ENCODE results near the gene SLCO2A1.

The SLCO2A1 gene

DNA sequence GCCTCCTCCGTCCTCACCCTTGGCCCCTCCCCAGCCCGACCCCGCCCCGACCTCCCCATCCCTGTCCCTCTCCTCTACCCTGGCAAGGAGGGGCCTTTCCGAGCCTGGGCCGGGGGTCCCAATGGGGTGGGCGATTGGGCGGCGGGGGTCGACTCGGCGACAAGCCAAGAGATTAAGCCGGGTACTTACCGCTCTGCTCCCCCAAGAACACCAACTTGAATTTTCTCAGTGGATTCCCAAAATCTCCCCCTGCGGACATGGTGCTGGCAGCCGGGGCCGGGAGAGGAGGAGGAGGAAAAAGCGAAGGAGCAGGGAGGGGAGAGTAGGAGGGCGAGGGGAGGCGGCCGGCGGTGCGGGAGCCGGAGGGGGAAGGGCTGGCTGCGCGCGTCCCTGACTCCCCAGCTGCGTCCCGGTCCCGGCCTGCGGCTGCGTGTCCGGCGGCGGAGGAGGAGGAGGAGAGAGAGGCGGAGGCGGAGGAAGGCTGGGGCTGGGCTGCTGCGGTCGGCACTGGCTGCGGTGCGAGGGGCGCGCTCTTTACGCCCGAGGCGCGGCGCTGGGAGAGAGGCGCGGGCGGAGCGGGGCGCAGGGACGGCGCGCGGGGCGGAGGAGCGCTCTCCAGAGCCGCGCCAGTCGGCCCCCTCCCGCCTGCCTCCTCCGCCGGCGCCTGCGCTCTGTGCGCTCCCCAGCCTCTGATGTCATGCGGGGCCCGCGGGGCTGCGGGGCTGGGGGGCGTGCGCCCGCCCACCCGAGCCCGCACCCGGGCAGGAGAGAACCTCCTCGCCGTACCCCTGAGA lies 134.3 kb downstream of the SLCO2A1 start, which contains the start of gene RAB6B:
RAB6B (minus strand) TSS at position 675 of the 794 bp plus-strand sequence; CDS start at position 259, 416 bp downstream.
- no peak for DNase-seq

DNA sequence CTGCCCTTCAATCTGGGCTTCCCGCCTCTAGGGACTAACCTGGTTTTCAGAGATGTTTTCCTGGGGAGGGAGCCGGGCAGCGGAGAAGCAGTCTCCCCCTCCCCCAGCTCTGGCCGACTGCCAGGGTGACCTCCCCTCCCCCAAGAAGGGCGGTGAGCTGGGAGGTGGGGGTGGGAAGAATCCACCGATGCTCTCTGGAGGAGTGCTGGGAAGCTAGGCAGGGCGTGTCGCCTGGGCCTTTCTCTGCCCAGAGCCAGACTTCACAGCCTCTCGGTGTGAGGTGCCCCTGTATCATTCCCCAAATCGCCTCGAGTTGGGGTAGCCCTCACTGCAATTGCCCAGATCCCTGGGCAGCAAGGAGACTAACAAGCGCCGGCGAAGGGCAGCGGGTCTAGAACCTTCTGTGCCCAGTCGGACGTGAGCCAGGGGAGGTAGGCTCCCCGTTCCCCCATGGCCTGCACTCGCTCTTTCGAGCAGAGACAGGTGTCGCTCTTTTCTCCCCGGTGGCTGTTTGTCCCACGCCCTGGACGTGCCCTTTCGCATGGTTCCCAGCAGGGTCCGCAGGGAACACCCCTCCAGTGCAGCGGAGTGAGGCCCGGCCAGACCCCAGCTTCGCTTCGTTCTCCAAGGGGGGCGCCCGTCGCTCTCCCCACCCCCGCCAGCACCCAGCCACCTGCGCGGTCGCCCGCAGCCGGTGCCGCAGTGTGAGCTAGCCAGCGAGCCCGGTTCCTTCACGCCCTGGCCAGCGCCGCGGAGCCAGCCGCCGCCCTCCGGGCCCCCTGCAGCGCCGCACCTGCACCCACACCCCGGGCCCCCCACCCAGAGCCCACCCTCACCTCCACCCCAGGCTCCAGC lies 135.1 kb downstream of the SLCO2A1 start:
- DNase-seq = no peak

DNA sequence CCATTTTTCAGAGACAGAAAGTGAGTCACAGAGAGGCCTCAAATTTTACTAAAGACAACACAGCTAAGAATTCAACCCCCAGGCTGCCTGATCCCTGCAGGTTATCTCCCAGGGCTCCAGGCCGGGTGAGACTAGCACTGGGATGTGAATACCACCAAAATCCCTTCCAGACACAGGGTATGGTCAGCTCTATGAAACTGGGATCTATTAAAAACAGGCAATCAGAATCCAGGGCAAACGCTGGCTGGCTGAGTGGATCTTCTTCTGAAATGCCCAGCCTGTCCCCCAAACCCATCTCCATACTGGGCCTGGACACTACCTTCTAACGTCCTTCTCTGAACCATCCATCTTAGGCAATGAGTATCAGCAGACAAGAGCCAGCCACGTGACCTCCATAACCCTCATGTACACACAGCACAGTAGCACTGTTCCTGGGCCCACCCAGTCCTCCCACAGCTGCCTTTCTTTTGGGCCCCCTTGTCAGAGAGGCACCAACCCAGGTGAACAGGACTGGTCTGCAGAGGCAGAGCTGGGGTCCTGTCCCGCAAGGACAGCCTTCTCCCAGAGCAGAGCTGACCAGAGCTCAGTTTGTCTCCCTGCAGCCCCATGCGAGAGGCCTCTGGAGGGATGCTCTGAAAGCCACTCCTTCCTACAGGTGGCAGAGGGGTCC lies 135.9 kb downstream of the SLCO2A1 start:
- no peak for DNase-seq

DNA sequence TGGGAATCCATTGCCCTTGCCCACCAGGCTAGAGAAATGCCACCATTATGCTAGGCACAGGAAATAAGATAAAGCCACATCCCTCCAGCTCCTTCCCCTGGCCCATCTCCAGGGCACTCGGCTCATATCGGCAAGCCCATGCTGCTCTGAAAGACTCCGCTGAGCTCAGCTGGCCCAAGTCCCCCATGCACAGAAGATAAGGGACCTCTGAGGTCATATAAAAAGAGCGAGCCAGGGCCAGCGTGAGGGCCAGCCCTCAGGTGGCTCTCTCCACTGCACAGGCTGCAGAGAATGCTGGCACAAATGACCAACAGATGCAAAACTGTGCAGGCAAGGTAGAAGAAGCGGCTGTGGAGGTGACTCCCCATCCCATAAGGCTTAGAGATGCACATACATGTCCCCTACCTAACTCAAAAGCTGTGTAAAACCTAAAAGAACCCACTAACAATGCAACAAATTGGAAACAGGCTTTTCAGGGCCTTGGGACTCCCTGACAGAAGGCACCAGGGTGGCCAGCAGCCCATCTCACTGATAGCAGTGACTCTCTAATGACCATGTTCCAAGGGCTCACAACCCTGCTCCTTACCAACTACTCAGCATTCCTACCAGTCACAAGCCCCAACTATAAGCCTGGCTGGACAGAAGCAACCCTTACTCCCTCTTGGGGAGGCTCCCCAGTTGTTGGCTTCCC lies 137.0 kb downstream of the SLCO2A1 start:
- no peak for DNase-seq

DNA sequence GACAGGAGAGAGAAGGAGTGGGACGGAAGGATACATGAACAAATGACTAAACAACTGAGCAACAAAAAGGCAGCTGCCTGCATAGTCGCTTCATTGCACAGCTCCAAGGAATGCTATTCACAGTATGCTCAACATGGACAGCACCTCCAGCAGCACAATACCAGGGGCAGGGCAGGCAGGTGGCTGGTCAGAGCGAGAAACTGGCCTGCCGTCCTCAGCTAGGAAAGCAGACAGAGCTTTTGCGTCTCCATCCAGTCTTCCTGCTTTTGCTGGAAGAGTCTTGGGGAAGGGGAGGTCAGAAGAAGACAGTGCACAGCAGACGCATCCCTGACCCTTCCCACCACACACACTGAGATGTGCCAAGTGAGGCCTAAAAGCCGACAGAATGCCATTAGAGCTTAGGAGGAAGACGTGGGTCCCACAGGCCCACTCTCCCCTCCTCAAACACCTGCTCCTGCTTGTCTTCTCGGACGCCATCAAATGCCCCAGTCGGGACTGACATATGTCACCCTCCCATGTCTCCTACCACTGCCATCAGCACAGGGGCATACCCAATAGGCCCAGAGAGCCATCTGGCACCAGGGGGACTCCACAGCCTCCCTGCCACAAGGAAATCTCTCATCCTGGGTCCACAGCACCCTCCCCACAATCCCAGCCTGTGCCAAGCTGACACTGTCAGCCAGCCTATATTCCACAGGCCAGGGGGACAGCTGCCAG lies 137.9 kb downstream of the SLCO2A1 start:
- DNase-seq = no peak

DNA sequence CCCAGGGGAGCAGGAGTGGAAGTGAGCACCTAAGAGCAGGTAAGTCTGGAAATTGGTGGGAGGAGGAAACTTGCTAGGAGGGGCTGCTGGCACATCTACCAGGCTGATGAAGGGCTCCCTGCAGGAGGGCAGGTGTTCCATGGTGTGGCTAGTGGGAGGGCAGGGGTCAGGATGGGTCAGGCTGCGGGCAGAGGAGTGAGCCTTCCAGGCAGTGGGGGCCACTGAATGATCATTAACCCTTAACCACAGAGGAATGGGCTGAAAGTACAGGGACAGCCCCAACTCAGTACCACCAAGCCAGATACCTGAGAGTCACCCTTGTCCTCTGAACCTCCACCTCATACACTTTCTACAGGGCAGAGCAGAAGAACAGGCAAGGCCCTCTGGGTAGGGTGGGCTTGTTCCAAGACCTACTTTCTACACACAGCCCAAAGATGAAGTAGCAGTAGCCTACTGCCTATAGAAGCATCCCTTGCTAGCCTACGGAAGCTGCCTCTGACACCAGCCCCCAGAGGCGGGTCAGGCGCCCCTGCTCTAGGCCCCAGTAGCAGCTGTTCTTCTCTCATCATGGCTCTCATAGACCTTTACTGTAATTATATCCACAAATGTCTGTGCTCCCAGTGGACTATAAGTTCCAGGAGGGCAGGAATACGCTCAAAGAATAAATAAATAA lies 138.6 kb downstream of the SLCO2A1 start:
- no peak for DNase-seq

- DNase-seq = no peak
Measured at GRCh38 chr3:133890037-133890436, 139.7 kb downstream of the SLCO2A1 start.

- no peak for DNase-seq
Measured at GRCh38 chr3:133888726-133889340, 140.9 kb downstream of the SLCO2A1 start.

- no peak for DNase-seq
Measured at GRCh38 chr3:133887803-133888703, 141.7 kb downstream of the SLCO2A1 start.

GRCh38 chr3:133887074-133887802 lies 142.5 kb downstream of the SLCO2A1 start:
- no peak for DNase-seq

DNA sequence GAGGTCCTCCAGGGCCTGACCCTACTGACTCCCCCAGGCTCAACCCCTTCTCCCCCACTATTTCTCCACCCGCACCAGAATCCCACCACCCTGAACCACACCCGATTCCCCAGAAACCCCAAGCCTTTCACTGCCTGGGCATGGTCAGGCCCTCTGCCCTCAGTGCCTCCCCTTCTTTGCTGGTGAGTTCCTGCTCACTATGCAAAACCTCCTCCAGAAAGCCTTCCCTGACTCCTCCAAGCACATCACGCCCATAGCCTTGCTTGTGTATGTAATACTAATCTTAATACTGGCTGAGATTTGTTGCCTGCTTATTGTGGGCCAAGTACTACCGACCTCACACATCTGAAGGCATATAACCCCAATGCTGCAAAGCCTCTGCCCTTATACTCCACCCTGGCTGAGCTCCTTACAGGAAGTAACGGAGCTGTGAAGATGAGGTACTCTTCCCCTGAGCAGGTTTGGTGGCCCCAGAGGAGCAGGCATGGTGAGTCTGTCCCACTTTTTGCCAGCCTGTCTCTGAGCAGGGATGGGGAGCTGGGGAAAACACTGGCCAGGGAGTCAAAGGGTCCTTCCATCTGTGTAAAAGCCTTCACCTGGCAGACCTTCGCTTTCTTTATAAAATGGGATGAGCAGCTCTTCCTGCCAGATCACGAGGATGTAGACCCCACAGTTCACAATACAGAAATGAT lies 143.5 kb downstream of the SLCO2A1 start:
- no peak for DNase-seq

GRCh38 chr3:133884887-133885711 lies 144.6 kb downstream of the SLCO2A1 start:
- DNase-seq = no peak

DNA sequence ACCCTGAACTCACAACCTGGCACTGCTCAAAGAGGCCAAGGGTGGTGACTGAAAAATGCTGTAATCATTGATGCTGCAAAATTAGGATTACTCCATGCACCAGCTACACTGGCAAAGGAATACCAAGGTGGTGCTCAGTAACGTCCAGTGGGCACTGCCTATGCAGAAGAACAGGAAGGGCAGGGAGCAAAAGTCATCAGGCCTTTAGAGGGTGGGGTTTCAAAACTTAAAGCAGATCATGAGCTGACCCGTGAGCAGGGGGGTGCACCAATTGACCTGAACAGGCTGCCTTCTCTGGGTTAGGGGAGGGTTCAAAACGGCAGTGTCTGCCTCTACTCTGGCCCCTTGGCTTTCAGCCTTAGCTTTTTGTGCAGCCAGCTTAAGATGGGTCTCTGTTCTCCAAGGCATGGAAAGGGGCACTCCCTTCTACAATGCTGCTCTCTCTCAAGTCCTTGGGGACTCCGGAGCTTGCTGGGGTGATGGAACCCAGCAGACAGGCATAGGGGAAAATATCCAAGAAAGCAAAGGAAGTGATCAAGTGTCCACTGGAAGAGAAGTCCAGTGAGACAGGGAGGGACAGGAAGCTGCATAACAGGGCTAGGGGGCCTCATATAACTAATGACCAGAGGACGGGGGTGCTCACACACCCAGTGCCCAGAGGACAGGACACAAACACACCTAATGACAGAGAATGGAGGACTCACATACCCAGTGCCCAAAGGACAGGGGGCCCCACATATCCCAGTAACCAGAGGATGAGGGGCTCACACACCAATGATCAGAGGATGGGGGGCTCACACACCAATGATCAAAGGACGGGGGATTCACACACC lies 145.5 kb downstream of the SLCO2A1 start:
- no peak for DNase-seq

GRCh38 chr3:133883641-133884040 lies 146.1 kb downstream of the SLCO2A1 start:
- DNase-seq = no peak

DNA sequence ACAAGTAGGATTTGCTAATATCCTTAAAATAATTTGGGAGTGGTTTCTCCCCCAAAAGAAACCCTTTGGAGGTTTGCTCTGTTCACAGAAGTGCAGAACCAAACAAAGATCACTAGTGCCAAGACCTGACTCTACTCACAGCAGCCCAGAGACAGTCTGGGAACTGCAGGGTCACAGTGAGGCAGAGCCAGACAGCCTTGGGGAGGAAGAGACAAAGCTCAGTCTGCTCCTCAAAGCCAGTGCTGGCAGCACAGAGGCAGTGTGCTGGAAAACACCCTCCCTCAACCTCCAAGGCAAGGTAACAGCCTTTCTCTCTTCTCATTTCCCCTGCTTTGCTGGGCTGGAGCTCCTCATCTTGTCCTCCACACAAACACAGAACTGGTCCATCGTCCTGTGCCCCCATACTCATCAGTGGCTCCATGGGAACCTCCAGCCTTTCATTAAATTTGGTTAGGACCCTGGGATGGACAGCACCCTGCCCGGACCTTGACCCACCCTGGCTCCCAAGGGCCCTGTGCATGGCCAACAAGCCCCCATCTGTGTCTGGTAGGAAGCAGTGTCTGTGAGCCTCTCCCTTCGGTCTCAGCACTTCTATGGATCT lies 146.6 kb downstream of the SLCO2A1 start:
- DNase-seq = no peak

Data from CD4-positive, alpha-beta T cell treated with Interleukin-17A for 4 hours (primary cell).